ENCODE measurements around the gene PRKRIP1.
"Not testable (repeated sequence)": the region's sequence is repeated elsewhere in the genome, so short reads cannot be mapped to it uniquely, and the experiment has no call there.

Gene PRKRIP1, protein sequence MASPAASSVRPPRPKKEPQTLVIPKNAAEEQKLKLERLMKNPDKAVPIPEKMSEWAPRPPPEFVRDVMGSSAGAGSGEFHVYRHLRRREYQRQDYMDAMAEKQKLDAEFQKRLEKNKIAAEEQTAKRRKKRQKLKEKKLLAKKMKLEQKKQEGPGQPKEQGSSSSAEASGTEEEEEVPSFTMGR

DNA sequence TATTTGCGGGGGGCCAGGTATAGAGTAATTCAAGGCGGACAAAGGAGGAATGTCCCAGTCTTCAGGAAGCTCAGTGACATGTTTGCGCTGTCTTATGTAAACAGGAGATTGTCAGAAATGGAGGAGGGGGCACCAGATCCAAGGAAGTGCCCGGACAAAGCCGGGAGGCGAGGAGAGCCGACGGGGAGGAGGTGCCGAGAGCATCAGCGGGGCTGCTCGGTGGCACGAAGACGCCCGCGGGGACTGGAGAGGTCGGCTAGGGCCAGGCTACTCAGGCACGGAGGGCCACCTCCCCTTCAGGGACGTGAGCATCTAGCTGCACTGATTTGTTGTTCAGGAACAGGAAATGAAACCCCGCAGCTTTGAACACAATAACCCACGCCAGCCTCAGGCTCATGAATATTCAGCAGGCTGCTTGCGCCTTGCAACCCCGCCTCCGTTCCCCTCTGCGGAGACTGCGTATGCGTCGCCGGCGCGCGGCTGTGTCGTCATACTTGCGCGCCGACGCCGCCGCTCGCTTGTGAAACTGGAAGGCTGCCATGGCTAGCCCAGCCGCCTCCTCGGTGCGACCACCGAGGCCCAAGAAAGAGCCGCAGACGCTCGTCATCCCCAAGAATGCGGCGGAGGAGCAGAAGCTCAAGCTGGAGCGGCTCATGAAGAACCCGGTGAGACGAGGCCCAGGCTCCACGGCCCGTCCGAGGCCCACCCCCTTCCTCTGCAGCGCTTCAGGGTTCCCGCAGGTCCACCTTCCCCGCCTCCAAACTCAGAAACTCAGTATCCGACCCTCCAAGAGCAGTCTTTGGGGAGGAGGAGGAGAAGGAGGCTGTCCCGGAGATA is at the start of gene PRKRIP1:
Gene PRKRIP1, plus strand, starts transcription at position 491 of the 837 bp plus-strand sequence. Its CDS starts 49 bp downstream, at position 540.
- Histone ChIP-seq H3K4me3 (ENCODE audit: low read length) (peak within 1 kb of the TSS; percentile 83), H3K9me3 (ENCODE audit: control insufficient read depth, insufficient read depth, low read length) (no peaks in the 10 kb centered on the region), H3K4me1 (ENCODE audit: control insufficient read depth, low read length) (peaks cover 63% of the 10 kb centered on the region), H3F3A (ENCODE audit: control insufficient read depth, insufficient read depth) (peaks cover 50% of the 10 kb centered on the region), H3K27me3 (ENCODE audit: control insufficient read depth, low read length) (no peaks in the 10 kb centered on the region), H3K4me2 (ENCODE audit: low read length) (peak within 1 kb of the TSS; percentile 99), H3K9me2 (replicated peaks; ENCODE audit: control insufficient read depth, low read length) (no peaks in the 10 kb centered on the region), H3K79me2 (ENCODE audit: control insufficient read depth, low read length) (peaks cover 43% of the 10 kb centered on the region), H3K36me3 (ENCODE audit: control insufficient read depth, low read length) (peaks cover 75% of the 10 kb centered on the region), H3K27ac (ENCODE audit: low read depth, low read length) (peak within 1 kb of the TSS; percentile 82), H4K20me1 (ENCODE audit: control insufficient read depth, insufficient read depth, low read depth, low read length) (no peaks in the 10 kb centered on the region)
- TF ChIP-seq, protein P1, sequence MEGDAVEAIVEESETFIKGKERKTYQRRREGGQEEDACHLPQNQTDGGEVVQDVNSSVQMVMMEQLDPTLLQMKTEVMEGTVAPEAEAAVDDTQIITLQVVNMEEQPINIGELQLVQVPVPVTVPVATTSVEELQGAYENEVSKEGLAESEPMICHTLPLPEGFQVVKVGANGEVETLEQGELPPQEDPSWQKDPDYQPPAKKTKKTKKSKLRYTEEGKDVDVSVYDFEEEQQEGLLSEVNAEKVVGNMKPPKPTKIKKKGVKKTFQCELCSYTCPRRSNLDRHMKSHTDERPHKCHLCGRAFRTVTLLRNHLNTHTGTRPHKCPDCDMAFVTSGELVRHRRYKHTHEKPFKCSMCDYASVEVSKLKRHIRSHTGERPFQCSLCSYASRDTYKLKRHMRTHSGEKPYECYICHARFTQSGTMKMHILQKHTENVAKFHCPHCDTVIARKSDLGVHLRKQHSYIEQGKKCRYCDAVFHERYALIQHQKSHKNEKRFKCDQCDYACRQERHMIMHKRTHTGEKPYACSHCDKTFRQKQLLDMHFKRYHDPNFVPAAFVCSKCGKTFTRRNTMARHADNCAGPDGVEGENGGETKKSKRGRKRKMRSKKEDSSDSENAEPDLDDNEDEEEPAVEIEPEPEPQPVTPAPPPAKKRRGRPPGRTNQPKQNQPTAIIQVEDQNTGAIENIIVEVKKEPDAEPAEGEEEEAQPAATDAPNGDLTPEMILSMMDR (IDR thresholded peaks at IDR 0.05; ENCODE audit: low read depth, low read length, poor library complexity, severe bottlenecking): no peak
- no peak for TF ChIP-seq EZH2phosphoT487 (IDR thresholded peaks at IDR 0.05; ENCODE audit: borderline replicate concordance, low read length)

DNA sequence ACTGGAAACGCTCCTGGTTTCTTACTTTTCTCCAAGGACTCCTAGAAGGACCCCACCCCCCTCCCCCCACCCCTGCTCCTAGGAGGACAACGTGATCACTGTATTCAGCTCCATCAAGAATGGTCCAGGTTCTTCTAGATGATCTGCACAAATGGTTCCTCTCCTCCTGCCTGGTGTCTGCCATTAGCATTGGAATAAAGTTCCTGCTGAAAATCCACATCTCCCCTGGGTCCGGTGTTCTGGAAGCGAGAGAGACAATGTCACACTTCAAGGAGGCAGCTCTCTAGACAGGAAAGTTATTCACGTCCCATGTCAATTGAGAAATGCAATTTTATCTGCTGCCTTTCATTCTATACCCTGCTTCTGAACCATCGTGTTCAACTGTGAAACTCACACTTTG is 49.2 kb upstream of the PRKRIP1 start:
- not testable (repeated sequence) for H3K4me1 ChIP-seq (ENCODE audit: control insufficient read depth, low read length); H3F3A ChIP-seq (ENCODE audit: control insufficient read depth, insufficient read depth); H3K4me3 ChIP-seq (ENCODE audit: low read length); H3K9me2 ChIP-seq (replicated peaks; ENCODE audit: control insufficient read depth, low read length); H3K27me3 ChIP-seq (ENCODE audit: control insufficient read depth, low read length); H4K20me1 ChIP-seq (ENCODE audit: control insufficient read depth, insufficient read depth, low read depth, low read length); H3K4me2 ChIP-seq (ENCODE audit: low read length); H3K27ac ChIP-seq (ENCODE audit: low read depth, low read length); H3K9me3 ChIP-seq (ENCODE audit: control insufficient read depth, insufficient read depth, low read length)
- Histone ChIP-seq H3K36me3 (ENCODE audit: control insufficient read depth, low read length) (peaks cover 12% of the 10 kb centered on the region), H3K79me2 (ENCODE audit: control insufficient read depth, low read length) (peaks cover 25% of the 10 kb centered on the region)

DNA sequence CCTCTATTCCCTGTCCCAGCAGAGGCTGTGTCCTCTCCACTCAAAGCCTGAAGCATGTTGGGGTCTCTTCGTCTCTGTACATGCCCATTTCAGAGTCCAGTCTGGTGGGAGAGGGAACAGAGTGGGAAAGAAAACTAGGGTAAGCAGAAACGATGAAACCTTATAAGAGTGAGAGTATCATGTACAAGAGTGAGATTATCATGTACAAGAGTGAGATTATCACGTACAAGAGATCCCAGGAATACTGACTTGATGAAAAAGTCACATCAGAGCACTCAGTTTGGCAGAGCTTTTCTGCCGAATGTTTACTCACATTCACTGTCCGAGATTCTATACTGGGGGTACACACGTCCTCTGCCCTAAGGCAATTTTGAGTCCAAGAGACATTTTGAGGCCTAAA is 39.8 kb upstream of the PRKRIP1 start, which contains the start of gene SPDYE6:
Gene SPDYE6, minus strand, starts transcription at position 101 of the 400 bp plus-strand sequence. CDS start 421 bp downstream, outside the sequence.
- H3K9me2 ChIP-seq (replicated peaks; ENCODE audit: control insufficient read depth, low read length); H4K20me1 ChIP-seq (ENCODE audit: control insufficient read depth, insufficient read depth, low read depth, low read length); H3K27ac ChIP-seq (ENCODE audit: low read depth, low read length); H3F3A ChIP-seq (ENCODE audit: control insufficient read depth, insufficient read depth); H3K36me3 ChIP-seq (ENCODE audit: control insufficient read depth, low read length); H3K4me3 ChIP-seq (ENCODE audit: low read length); H3K4me1 ChIP-seq (ENCODE audit: control insufficient read depth, low read length); H3K27me3 ChIP-seq (ENCODE audit: control insufficient read depth, low read length); H3K4me2 ChIP-seq (ENCODE audit: low read length); H3K9me3 ChIP-seq (ENCODE audit: control insufficient read depth, insufficient read depth, low read length): not testable (repeated sequence)
- H3K79me2 ChIP-seq (ENCODE audit: control insufficient read depth, low read length): peaks cover 14% of the 10 kb centered on the region

GRCh38 chr7:102363549-102364393 is 32.4 kb upstream of the PRKRIP1 start:
- H3F3A ChIP-seq (ENCODE audit: control insufficient read depth, insufficient read depth); H3K27me3 ChIP-seq (ENCODE audit: control insufficient read depth, low read length); H3K4me1 ChIP-seq (ENCODE audit: control insufficient read depth, low read length); H3K9me3 ChIP-seq (ENCODE audit: control insufficient read depth, insufficient read depth, low read length); H3K9me2 ChIP-seq (replicated peaks; ENCODE audit: control insufficient read depth, low read length); H4K20me1 ChIP-seq (ENCODE audit: control insufficient read depth, insufficient read depth, low read depth, low read length): not testable (repeated sequence)
- H3K27ac ChIP-seq (ENCODE audit: low read depth, low read length): peak overlapping the region; percentile 50
- peak overlapping the region; percentile 78 for H3K4me3 ChIP-seq (ENCODE audit: low read length)
- H3K79me2 ChIP-seq (ENCODE audit: control insufficient read depth, low read length): peaks cover 59% of the 10 kb centered on the region
- H3K36me3 ChIP-seq (ENCODE audit: control insufficient read depth, low read length): peaks cover 37% of the 10 kb centered on the region
- H3K4me2 ChIP-seq (ENCODE audit: low read length): peak overlapping the region; percentile 69
- TF ChIP-seq, protein P1 (IDR thresholded peaks at IDR 0.05; ENCODE audit: low read depth, low read length, poor library complexity, severe bottlenecking): peak; percentile 23

DNA sequence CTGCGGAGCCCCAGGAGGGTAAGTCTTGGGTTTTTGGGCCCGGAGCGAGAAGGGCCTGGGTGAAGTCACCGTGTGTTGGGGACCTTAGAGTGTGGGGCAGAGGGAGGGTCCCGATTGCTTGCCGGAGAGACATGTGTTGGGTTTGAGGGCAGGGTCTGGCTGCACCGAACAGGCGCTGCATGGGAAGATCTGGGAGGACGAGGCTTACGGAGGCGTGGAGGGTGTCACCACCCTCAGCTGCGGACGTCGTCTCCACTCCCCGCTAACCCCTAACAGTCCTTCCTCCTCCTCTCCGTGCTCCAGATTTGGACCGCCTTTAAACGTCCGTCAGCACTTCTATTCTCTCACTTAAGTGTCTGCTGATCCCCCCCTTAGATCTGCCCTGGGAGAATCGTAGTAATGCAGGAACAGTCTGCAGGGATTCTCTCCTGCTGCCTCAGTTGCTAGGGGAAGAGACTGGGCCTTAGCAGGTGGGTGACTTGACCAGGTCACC is 31.7 kb upstream of the PRKRIP1 start:
- Histone ChIP-seq H3K79me2 (ENCODE audit: control insufficient read depth, low read length) (peaks cover 55% of the 10 kb centered on the region), H3K4me3 (ENCODE audit: low read length) (peak overlapping the region; percentile 78), H3K36me3 (ENCODE audit: control insufficient read depth, low read length) (peaks cover 34% of the 10 kb centered on the region), H3K4me2 (ENCODE audit: low read length) (peak overlapping the region; percentile 69)
- not testable (repeated sequence) for H3K27me3 ChIP-seq (ENCODE audit: control insufficient read depth, low read length); H3K4me1 ChIP-seq (ENCODE audit: control insufficient read depth, low read length); H3F3A ChIP-seq (ENCODE audit: control insufficient read depth, insufficient read depth); H3K27ac ChIP-seq (ENCODE audit: low read depth, low read length); H4K20me1 ChIP-seq (ENCODE audit: control insufficient read depth, insufficient read depth, low read depth, low read length); H3K9me3 ChIP-seq (ENCODE audit: control insufficient read depth, insufficient read depth, low read length); H3K9me2 ChIP-seq (replicated peaks; ENCODE audit: control insufficient read depth, low read length)

- H3K4me3 ChIP-seq (ENCODE audit: low read length): not testable (repeated sequence)
Observed at GRCh38 chr7:102365390-102365789, 30.8 kb upstream of the PRKRIP1 start.

More at GRCh38 chr7:102365390-102365789, 30.8 kb upstream of the PRKRIP1 start:
- H3K27me3 ChIP-seq (ENCODE audit: control insufficient read depth, low read length); H3F3A ChIP-seq (ENCODE audit: control insufficient read depth, insufficient read depth); H3K4me1 ChIP-seq (ENCODE audit: control insufficient read depth, low read length); H3K4me2 ChIP-seq (ENCODE audit: low read length); H4K20me1 ChIP-seq (ENCODE audit: control insufficient read depth, insufficient read depth, low read depth, low read length); H3K9me2 ChIP-seq (replicated peaks; ENCODE audit: control insufficient read depth, low read length); H3K9me3 ChIP-seq (ENCODE audit: control insufficient read depth, insufficient read depth, low read length); H3K27ac ChIP-seq (ENCODE audit: low read depth, low read length): not testable (repeated sequence)
- Histone ChIP-seq H3K36me3 (ENCODE audit: control insufficient read depth, low read length) (peaks cover 42% of the 10 kb centered on the region), H3K79me2 (ENCODE audit: control insufficient read depth, low read length) (peaks cover 63% of the 10 kb centered on the region)
